AML-193 (cell line): Measurements from ENCODE around the gene TTLL3.
A peak's percentile ranks its signal among the peaks of the same experiment; 100 is the strongest.
"Not testable (repeated sequence)": the region's sequence is repeated elsewhere in the genome, so short reads cannot be mapped to it uniquely, and the experiment has no call there.

Experiments
- DNase-seq, 2 experiments: peaks; one replicate each; lab custom pipeline; 2025; lab: John Stamatoyannopoulos, UW

Gene TTLL3

GRCh38 chr3:9837701-9838582, 27.9 kb downstream of the TTLL3 start:
- peak; percentile 50 to 61 for DNase-seq

- no peak for DNase-seq
Measured at GRCh38 chr3:9838856-9839255, 28.8 kb downstream of the TTLL3 start.

- no peak for DNase-seq
Measured at GRCh38 chr3:9841015-9841414, 31.0 kb downstream of the TTLL3 start.

- DNase-seq = peak; percentile 94 to 95
Measured at GRCh38 chr3:9843715-9844438, 33.8 kb downstream of the TTLL3 start, which contains the start of gene RPUSD3. Gene RPUSD3, minus strand, starts transcription at chr3:9844008. Its CDS starts 18 bp downstream, at chr3:9843990.

GRCh38 chr3:9846231-9846630, 36.2 kb downstream of the TTLL3 start:
- DNase-seq = no peak

- no peak for DNase-seq
Measured at GRCh38 chr3:9846931-9847488, 36.9 kb downstream of the TTLL3 start.

GRCh38 chr3:9847870-9848269, 37.8 kb downstream of the TTLL3 start:
- not testable (repeated sequence) for DNase-seq

GRCh38 chr3:9848860-9849259, 38.8 kb downstream of the TTLL3 start:
- DNase-seq = peak; percentile 44 to 64

GRCh38 chr3:9851383-9851782, 41.3 kb downstream of the TTLL3 start:
- not testable (repeated sequence) for DNase-seq

- not testable (repeated sequence) for DNase-seq
Measured at GRCh38 chr3:9851926-9852325, 41.9 kb downstream of the TTLL3 start.

- DNase-seq = no peak
Measured at GRCh38 chr3:9852528-9852927, 42.5 kb downstream of the TTLL3 start.

- DNase-seq = not testable (repeated sequence)
Measured at GRCh38 chr3:9854291-9854940, 44.4 kb downstream of the TTLL3 start.

- no peak for DNase-seq
Measured at GRCh38 chr3:9855594-9855993, 45.5 kb downstream of the TTLL3 start.

- no peak for DNase-seq
Measured at GRCh38 chr3:9859530-9860025, 49.5 kb downstream of the TTLL3 start.

- DNase-seq = no peak
Measured at GRCh38 chr3:9861201-9861600, 51.1 kb downstream of the TTLL3 start.

- DNase-seq = no peak
Measured at GRCh38 chr3:9861626-9862130, 51.6 kb downstream of the TTLL3 start.

- DNase-seq = no peak
Measured at GRCh38 chr3:9862391-9863057, 52.5 kb downstream of the TTLL3 start.

- no peak for DNase-seq
Measured at GRCh38 chr3:9863058-9863772, 53.2 kb downstream of the TTLL3 start.

- DNase-seq = no peak
Measured at GRCh38 chr3:9864200-9864927, 54.3 kb downstream of the TTLL3 start.

GRCh38 chr3:9865125-9865637, 55.1 kb downstream of the TTLL3 start:
- not testable (repeated sequence) for DNase-seq
